ENCODE measurements around the gene S100A16.

GRCh38 chr1:153629971-153630370, 17.0 kb upstream of the S100A16 start:
- TF ChIP-seq, protein P1, sequence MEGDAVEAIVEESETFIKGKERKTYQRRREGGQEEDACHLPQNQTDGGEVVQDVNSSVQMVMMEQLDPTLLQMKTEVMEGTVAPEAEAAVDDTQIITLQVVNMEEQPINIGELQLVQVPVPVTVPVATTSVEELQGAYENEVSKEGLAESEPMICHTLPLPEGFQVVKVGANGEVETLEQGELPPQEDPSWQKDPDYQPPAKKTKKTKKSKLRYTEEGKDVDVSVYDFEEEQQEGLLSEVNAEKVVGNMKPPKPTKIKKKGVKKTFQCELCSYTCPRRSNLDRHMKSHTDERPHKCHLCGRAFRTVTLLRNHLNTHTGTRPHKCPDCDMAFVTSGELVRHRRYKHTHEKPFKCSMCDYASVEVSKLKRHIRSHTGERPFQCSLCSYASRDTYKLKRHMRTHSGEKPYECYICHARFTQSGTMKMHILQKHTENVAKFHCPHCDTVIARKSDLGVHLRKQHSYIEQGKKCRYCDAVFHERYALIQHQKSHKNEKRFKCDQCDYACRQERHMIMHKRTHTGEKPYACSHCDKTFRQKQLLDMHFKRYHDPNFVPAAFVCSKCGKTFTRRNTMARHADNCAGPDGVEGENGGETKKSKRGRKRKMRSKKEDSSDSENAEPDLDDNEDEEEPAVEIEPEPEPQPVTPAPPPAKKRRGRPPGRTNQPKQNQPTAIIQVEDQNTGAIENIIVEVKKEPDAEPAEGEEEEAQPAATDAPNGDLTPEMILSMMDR (IDR thresholded peaks at IDR 0.05): no peak
- TF ChIP-seq POLR2A (IDR thresholded peaks at IDR 0.05; ENCODE audit: low read depth): peak; percentile 18
